ENCODE results near the gene USPL1.
"Not testable (repeated sequence)": the region's sequence is repeated elsewhere in the genome, so short reads cannot be mapped to it uniquely, and the experiment has no call there.

Gene USPL1

DNA sequence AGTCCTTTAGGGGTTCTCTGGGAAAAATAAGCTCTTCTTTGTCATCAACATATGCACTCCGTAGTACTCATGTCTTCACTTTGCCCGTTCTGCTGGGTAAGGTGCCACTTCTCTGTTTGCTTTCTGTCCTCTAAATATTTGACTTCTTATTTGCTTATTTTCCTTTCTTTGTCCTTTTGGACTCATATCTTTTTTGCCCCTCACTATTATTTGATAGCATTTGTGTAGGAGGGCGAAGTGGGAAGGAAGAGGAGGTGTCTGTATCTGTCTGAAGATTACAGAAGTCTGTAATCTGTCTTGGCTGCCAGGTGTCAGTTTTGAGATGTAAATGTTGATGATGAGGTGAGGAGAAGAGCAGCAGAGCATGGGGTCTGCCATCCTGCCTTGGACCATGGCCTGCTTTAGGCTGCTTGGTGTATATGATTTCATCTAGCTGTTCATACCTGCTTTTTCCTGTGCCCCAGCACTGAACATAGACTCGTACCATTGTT is 30.8 kb downstream of the USPL1 start:
- Histone ChIP-seq H3K36me3 (ENCODE audit: insufficient read depth, low read length) (peaks cover 72% of the 10 kb centered on the region), H3K4me1 (ENCODE audit: insufficient read depth, low read length) (no peaks in the 10 kb centered on the region), H3K4me3 (ENCODE audit: low read length) (no peak overlapping the region), H3K9me3 (ENCODE audit: low read length) (no peaks in the 10 kb centered on the region), H2AFZ (ENCODE audit: low read depth, low read length) (no peak overlapping the region), H3K27me3 (ENCODE audit: insufficient read depth, low read length) (no peaks in the 10 kb centered on the region)

DNA sequence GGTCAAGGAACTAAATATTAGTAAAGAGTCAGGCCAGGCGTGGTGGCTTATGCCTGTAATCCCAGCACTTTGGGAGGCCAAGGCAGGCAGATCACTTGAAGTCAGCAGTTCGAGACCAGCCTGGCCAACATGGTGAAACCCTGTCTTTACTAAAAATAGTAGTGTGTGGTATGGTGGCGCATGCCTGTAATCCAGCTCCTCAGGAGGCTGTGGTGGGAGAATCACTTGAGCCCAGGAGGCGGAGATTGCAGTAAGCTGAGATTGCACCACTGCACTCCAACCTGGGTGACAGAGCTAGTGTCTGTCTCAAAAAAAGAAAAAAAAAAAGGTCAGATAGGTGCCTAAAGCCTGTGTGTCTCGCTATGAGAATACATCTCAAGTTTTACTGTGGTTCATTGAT is 33.9 kb downstream of the USPL1 start:
- peaks cover 79% of the 10 kb centered on the region for H3K36me3 ChIP-seq (ENCODE audit: insufficient read depth, low read length)
- H3K9me3 ChIP-seq (ENCODE audit: low read length); H2AFZ ChIP-seq (ENCODE audit: low read depth, low read length); H3K27me3 ChIP-seq (ENCODE audit: insufficient read depth, low read length); H3K4me3 ChIP-seq (ENCODE audit: low read length); H3K4me1 ChIP-seq (ENCODE audit: insufficient read depth, low read length): not testable (repeated sequence)

DNA sequence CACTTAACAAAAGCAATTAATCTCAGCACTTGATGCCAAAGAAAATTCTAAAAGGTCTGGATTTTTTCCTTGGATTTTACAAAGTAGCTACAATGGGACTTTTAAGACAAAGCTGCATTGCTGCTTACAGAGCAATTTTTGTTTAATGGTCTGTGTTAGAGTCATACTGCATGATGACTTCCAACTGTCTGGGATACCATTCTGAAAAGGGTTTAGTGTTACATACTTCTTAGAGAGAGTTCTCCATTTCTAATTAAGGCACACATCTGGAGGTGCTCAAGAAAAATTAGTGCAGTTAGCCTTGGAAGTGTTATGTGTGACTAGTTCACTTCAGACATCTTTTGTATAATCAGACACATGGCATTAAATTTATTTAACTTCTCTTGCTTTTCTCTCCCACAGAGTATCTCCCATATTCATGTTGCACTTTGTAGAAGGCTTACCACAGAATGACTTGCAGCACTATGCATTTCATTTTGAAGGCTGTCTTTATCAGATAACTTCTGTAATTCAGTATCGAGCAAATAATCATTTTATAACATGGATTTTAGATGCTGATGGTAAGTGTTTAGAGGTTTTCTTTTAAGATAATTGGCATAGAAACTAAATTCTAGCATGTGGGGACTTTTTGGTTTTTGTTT is 35.1 kb downstream of the USPL1 start:
- Histone ChIP-seq H3K4me1 (ENCODE audit: insufficient read depth, low read length) (no peaks in the 10 kb centered on the region), H3K4me3 (ENCODE audit: low read length) (no peak overlapping the region), H3K9me3 (ENCODE audit: low read length) (no peaks in the 10 kb centered on the region), H3K27me3 (ENCODE audit: insufficient read depth, low read length) (no peaks in the 10 kb centered on the region), H2AFZ (ENCODE audit: low read depth, low read length) (no peak overlapping the region), H3K36me3 (ENCODE audit: insufficient read depth, low read length) (peaks cover 79% of the 10 kb centered on the region)

DNA sequence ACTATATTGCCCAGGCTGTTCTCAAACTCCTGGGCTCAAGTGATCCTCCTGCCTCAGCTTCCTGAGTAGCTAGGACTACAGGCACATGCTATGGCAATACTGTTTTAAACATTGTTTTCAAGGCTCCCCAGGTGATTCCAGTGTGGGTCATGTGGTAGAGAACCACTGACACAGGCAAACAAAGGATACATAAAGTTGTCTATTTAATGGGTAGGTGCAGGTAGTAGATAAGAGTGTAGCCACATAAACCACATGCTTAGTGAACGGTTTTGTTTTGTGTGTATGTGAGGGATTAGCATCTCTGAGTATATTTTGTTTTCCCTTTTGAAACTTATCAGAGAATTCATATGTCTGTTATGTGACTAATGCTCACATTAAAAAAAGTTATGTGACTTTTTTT is 36.7 kb downstream of the USPL1 start:
- Histone ChIP-seq H3K4me1 (ENCODE audit: insufficient read depth, low read length) (no peaks in the 10 kb centered on the region), H3K27me3 (ENCODE audit: insufficient read depth, low read length) (no peaks in the 10 kb centered on the region), H3K4me3 (ENCODE audit: low read length) (no peak overlapping the region), H3K9me3 (ENCODE audit: low read length) (no peaks in the 10 kb centered on the region), H3K36me3 (ENCODE audit: insufficient read depth, low read length) (peaks cover 81% of the 10 kb centered on the region), H2AFZ (ENCODE audit: low read depth, low read length) (no peak overlapping the region)

DNA sequence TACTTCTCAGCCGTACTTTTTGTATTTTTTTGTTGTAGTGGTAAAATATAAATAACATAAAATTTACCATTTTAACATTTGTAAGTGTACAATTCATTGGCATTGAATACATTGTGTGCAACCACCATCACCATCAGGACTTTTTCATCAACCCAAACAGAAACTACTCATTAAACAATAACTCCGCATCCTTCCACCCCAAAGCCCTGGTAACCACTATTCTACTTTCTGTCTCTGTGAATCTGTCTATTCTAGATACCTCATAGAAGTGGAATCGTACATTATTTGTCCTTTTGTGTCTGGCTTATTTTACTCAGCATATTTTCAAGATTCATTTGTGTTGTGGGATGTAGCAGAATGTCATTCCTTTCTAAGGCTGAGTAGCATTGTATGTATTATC is 38.5 kb downstream of the USPL1 start:
- Histone ChIP-seq H3K9me3 (ENCODE audit: low read length) (no peaks in the 10 kb centered on the region), H3K27me3 (ENCODE audit: insufficient read depth, low read length) (no peaks in the 10 kb centered on the region), H2AFZ (ENCODE audit: low read depth, low read length) (no peak overlapping the region), H3K4me3 (ENCODE audit: low read length) (no peak overlapping the region), H3K4me1 (ENCODE audit: insufficient read depth, low read length) (no peaks in the 10 kb centered on the region), H3K36me3 (ENCODE audit: insufficient read depth, low read length) (peaks cover 69% of the 10 kb centered on the region)

DNA sequence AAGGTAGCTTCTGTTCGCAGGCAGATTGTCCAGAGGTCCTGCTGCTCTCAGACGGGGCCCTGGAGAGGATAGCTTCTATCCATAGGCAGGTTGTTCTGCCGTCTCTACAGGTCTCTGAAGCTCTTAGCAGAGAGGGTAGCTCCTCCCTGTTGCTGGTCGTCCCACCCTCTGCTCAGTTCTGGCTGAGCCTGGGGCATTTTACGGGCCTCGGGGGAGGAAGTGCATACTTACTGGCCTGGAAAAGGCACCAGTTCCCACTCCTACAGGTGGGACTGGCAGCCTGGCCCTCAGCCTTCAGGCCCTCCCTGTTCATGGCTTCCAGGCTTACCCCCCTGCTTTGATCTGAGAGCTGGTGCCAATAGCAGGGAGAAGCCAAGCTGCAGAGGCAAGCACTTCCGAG is 42.3 kb downstream of the USPL1 start:
- H3K4me3 ChIP-seq (ENCODE audit: low read length) = no peak overlapping the region
- H3K4me1 ChIP-seq (ENCODE audit: insufficient read depth, low read length) = peaks cover 1% of the 10 kb centered on the region
- H2AFZ ChIP-seq (ENCODE audit: low read depth, low read length) = no peak overlapping the region
- H3K9me3 ChIP-seq (ENCODE audit: low read length) = no peaks in the 10 kb centered on the region
- no peaks in the 10 kb centered on the region for H3K27me3 ChIP-seq (ENCODE audit: insufficient read depth, low read length)
- peaks cover 40% of the 10 kb centered on the region for H3K36me3 ChIP-seq (ENCODE audit: insufficient read depth, low read length)

DNA sequence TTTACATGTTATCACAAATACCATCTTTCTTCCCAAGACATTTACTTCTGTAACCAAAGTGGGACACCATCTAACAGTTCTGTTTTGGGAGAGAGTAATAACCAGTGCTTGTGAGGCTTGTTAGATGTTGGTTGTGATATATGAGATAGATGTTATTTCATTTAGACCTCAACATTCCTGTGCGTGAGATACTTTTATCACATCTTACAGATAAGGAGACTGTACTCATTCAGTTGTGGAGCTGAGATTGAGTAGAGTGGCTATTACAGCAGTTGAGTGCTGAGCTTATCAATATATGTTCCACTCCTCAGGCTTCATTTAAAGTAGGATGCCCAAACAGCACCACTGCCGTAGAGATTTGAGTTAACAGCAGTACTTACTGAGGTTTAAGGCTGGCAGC is 43.1 kb downstream of the USPL1 start:
- Histone ChIP-seq H3K36me3 (ENCODE audit: insufficient read depth, low read length) (peaks cover 34% of the 10 kb centered on the region), H3K4me1 (ENCODE audit: insufficient read depth, low read length) (peaks cover 2% of the 10 kb centered on the region), H3K27me3 (ENCODE audit: insufficient read depth, low read length) (no peaks in the 10 kb centered on the region), H3K4me3 (ENCODE audit: low read length) (no peak overlapping the region), H3K9me3 (ENCODE audit: low read length) (no peaks in the 10 kb centered on the region), H2AFZ (ENCODE audit: low read depth, low read length) (no peak overlapping the region)

DNA sequence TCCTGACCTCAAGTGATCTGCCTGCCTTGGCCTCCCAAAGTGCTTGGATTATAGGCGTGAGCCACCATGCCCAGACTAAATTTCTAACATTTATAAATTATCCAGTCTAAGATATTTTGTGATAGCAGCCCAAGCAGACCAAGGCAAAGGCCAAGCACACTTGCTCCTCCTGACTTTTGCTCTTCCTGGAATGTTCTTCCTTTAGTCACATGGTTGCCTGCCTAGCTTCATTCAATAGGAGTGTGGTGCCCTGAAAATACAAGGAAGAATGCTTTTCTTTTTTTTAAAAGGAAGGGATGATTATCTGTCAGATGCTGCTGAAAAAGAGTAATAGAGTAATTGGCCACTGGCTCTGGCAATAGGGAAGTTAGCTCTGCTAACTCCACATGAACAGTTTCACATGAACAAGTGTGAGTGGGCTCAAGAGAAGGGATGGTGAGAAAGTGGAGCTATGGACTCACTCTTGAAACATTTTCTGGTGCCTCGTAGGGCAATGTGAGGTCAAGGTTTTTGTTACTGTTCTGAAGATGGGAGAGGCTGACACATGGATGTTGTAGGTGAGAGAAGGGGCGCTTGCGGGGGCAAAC is 47.1 kb downstream of the USPL1 start:
- H3K4me1 ChIP-seq (ENCODE audit: insufficient read depth, low read length) = peaks cover 2% of the 10 kb centered on the region
- H3K36me3 ChIP-seq (ENCODE audit: insufficient read depth, low read length) = no peaks in the 10 kb centered on the region
- H2AFZ ChIP-seq (ENCODE audit: low read depth, low read length) = no peak overlapping the region
- H3K4me3 ChIP-seq (ENCODE audit: low read length) = no peak overlapping the region
- H3K9me3 ChIP-seq (ENCODE audit: low read length) = no peaks in the 10 kb centered on the region
- no peaks in the 10 kb centered on the region for H3K27me3 ChIP-seq (ENCODE audit: insufficient read depth, low read length)

DNA sequence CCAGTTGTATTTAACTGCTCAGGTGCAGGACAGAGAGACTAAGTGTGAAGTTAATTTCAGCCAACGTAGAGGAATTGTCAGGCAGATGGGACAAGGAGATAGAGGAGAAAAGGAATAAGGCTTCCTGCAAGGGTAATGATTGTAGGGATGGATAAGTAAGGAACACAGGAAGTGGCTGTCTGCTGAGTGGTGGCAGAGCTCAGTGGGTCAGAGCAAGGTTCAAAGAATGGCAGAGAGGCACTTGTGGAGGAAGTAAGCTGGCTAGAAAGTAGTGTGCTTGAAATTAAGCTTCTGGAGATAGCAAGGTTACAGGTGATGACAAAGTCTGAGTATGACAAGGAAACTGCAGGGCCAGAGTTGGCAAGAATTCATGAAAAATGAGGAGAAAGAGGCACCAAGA is 47.9 kb downstream of the USPL1 start:
- Histone ChIP-seq H2AFZ (ENCODE audit: low read depth, low read length) (no peak overlapping the region), H3K36me3 (ENCODE audit: insufficient read depth, low read length) (no peaks in the 10 kb centered on the region), H3K4me3 (ENCODE audit: low read length) (no peak overlapping the region), H3K27me3 (ENCODE audit: insufficient read depth, low read length) (no peaks in the 10 kb centered on the region), H3K4me1 (ENCODE audit: insufficient read depth, low read length) (peaks cover 2% of the 10 kb centered on the region), H3K9me3 (ENCODE audit: low read length) (no peaks in the 10 kb centered on the region)

DNA sequence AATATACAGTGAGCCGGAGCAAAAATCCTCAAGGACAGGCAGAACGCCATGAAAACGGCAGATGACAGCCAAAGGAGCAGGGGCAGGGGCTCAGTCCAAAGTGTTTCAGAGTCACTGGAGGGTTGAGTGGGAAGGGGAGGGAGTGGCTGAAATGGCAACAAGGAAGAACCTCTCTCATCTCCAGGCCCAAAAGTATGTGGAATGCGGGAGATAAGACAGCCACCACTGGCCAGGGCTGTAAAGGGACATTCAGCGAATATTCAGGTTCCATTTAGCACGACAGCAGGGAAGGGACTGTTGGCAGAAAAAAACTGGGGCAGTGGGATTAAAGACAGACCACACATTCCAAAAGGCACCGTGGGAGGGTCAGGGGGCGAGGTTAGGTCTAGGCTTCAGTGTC is 48.4 kb downstream of the USPL1 start:
- Histone ChIP-seq H3K27me3 (ENCODE audit: insufficient read depth, low read length) (no peaks in the 10 kb centered on the region), H3K9me3 (ENCODE audit: low read length) (no peaks in the 10 kb centered on the region), H2AFZ (ENCODE audit: low read depth, low read length) (no peak overlapping the region), H3K36me3 (ENCODE audit: insufficient read depth, low read length) (no peaks in the 10 kb centered on the region), H3K4me1 (ENCODE audit: insufficient read depth, low read length) (peaks cover 2% of the 10 kb centered on the region), H3K4me3 (ENCODE audit: low read length) (no peak overlapping the region)

DNA sequence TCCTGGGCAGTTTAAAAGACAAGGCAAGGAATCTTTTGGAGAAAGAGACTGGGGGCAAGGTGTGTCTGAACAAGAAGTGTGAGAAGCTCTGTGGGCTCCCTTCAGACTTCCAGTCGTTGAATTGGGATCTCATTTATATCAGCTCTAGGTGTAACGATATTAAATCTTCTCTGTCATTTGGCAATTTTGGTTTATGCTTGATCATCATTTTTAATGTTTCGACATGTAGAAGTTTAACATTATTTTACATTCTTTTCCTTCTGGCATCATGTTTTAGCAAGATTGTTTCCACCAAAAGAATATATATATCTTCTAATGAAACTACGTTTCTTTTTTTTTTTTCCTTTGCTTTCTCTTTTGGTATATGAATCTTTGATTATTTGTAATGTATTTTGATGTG is 49.3 kb downstream of the USPL1 start:
- no peaks in the 10 kb centered on the region for H3K27me3 ChIP-seq (ENCODE audit: insufficient read depth, low read length)
- H2AFZ ChIP-seq (ENCODE audit: low read depth, low read length) = no peak overlapping the region
- no peaks in the 10 kb centered on the region for H3K36me3 ChIP-seq (ENCODE audit: insufficient read depth, low read length)

DNA sequence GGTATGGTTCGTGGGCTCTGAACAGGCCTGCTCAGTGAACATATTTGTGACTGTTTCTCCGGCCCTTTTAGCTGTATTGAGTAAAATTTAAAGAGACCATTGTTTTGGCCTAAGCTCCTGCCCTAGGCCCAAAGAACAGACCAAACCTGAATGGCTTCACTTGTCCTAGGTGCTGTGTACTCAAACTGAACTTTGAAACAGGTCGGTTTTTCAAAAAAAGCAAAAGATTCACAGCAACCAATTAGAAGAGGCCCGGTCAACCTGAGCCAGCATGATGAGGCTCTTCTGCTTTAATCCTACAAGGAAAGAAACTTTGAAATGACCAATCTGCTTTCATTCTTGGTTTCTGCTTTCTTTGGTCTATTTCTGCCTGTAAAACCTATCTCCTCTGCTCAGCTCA is 50.6 kb downstream of the USPL1 start:
- Histone ChIP-seq H3K4me3 (ENCODE audit: low read length) (no peak overlapping the region), H3K4me1 (ENCODE audit: insufficient read depth, low read length) (peaks cover 2% of the 10 kb centered on the region), H2AFZ (ENCODE audit: low read depth, low read length) (no peak overlapping the region), H3K9me3 (ENCODE audit: low read length) (no peaks in the 10 kb centered on the region), H3K27me3 (ENCODE audit: insufficient read depth, low read length) (no peaks in the 10 kb centered on the region), H3K36me3 (ENCODE audit: insufficient read depth, low read length) (no peaks in the 10 kb centered on the region)

More for the DNA sequence above, 49.3 kb downstream of the USPL1 start:
- Histone ChIP-seq H3K4me1 (ENCODE audit: insufficient read depth, low read length) (peaks cover 2% of the 10 kb centered on the region), H3K4me3 (ENCODE audit: low read length) (no peak overlapping the region), H3K9me3 (ENCODE audit: low read length) (no peaks in the 10 kb centered on the region)

DNA sequence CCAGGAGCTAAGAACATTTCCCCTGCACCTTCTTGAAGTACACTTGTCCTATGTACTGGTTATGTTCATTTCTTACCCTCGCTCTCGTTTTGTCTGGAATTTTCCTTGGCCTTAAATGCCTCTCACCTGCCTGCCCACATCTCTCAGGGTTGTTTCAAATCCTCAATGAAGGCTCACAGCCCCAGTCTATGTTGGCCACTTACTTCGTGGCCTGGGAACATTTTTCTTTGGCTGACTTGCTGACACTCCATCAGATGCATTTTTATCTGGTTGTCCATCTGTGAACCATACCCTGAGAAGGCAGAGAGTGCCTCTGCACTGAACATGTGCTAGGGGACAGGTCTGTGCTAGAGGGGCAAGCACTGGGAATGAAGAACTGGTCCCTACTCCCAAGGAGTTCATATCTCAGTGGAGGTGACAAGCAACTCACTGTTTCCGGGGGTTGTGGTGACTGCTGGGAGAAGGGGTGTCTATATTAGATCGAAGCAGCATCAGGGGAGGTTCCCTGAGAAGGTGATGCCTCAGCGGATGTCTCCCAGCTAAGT is 53.6 kb downstream of the USPL1 start:
- Histone ChIP-seq H3K4me1 (ENCODE audit: insufficient read depth, low read length) (no peaks in the 10 kb centered on the region), H3K27me3 (ENCODE audit: insufficient read depth, low read length) (no peaks in the 10 kb centered on the region), H3K9me3 (ENCODE audit: low read length) (peaks cover 2% of the 10 kb centered on the region), H3K4me3 (ENCODE audit: low read length) (no peak overlapping the region), H2AFZ (ENCODE audit: low read depth, low read length) (no peak overlapping the region), H3K36me3 (ENCODE audit: insufficient read depth, low read length) (no peaks in the 10 kb centered on the region)
